ENCODE data around the gene ITPRID1.
"Not testable (repeated sequence)": the region's sequence is repeated elsewhere in the genome, so short reads cannot be mapped to it uniquely, and the experiment has no call there.

Gene ITPRID1

DNA sequence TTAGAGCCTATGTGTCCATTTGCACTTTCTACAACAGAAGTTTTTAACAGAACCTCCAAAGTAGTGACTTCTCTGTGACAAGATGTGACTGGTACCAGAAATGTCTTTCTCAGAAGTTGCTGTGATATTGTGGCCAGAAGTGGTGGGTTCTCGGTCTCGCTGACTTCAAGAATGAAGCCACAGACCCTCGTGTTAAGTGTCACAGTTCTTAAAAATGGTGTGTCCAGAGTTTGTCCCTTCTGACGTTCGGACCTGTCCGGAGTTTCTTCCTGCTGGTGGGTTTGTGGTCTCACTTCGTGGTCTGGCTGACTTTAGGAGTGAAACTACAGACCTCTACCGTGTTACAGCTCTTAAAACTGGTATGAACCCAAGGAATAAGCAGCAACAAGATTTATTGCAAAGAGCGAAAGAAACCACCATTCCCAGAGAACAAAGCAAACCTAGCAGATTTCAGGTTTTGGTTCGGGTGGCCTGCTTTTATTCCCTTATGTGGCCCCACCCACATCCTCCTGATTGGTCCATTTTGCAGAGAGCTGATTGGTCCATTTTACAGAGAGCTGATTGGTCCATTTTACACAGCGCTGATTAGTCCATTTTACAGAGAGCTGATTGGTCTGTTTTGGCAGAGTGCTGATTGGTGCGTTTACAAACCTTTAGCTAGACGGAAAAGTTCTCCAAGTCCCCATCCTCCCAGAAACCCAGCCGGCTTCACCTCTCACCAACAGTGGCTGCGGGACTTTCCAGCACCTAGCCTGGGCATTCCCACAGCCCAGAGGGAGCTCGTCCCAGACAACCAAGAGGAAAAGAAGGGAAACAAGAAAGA lies 3.0 kb downstream of the ITPRID1 start:
- DNase-seq, result no peak

GRCh38 chr7:31517513-31517912 lies 3.6 kb downstream of the ITPRID1 start:
- DNase-seq, result no peak

- no peak for DNase-seq
These were observed 4.9 kb downstream of the ITPRID1 start for GRCh38 chr7:31518766-31519165.

GRCh38 chr7:31521336-31522010 lies 7.6 kb downstream of the ITPRID1 start:
- DNase-seq, result no peak

DNA sequence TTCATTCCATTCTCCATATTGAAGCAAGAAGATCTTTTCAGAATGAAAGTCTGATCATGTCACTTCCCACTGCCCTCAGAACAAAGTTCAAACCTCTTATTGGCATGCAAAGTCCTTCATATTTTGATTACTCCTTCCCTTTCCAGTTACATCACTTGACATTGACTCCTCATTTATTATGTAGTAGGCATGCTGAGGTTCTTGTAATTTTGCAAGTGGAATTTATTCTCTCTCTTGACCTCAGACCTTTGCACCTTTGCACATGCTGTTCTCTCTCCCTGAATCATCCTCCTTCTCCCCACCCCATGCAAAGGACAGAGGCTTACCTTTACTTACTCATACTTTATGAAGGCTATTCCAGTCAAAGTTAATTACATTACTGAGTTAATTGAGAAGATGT lies 13.0 kb downstream of the ITPRID1 start:
- DNase-seq, result no peak

- DNase-seq, result no peak
These were observed 15.2 kb downstream of the ITPRID1 start for GRCh38 chr7:31529103-31529502.

DNA sequence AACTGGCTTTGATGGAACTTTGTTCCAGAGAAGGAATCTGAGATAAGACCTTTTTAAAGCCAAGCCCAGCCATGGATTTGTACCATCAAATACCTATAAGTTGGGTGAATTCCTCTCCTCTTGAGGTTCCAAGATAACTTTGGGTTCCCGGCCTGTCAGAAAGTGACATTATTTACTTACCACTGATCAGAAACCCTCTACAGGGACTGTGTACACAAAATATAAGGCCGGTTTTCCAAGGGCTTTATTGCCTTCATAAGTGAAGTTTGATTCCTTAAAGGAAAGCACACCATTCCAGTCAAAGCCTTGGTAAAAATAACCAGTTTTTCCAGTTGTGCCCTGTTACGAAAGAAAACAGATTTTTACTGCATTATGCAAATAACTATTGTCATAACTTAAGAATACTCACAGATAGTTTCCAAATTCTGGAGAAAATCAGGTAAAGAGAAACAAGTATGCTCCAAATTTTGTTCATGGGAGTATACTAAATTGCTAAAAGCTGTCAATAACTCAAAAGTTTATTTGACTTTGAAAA lies 26.8 kb downstream of the ITPRID1 start:
- not testable (repeated sequence) for DNase-seq

- peak; percentile 23 to 62 (median 44) for DNase-seq
These were observed 31.7 kb downstream of the ITPRID1 start for GRCh38 chr7:31545549-31545948.

DNA sequence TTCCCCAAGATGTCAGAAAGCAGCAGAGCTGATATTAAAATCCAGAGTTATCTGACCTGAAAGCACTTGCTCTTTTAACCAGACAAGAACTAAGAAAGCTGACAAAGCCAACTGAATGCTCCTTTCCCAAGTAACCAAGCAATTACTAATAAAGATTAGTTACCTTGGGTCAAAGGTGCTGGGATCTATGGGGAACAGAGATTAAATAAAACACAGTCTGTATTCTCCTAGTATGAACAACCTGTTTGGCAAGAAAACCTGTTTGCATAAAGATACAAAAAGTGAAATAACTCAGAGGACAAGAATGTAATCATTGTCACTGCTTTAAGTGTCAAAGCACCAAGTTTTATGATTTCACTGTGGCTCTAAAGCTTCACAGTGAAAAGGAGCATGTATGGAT lies 35.7 kb downstream of the ITPRID1 start:
- no peak for DNase-seq

DNA sequence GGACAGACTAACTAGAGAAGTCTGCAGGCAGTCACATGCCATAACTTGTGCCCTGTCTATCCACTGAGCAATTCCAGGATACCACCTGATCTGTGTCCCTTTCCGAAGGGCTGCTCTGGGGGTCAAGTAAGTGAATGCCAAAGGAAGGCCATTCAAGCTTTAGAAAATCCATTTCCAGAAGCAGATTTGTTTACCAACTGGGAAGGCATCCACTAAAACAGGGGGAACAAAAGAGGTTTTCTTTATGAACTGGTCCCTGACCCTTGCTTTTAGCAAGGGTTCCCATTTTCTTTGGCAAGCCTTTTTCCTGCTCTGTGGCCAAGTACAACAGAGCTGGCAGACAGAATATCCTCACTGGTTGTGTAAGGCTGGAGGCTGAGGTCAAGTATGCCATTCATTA lies 36.5 kb downstream of the ITPRID1 start:
- no peak for DNase-seq

DNA sequence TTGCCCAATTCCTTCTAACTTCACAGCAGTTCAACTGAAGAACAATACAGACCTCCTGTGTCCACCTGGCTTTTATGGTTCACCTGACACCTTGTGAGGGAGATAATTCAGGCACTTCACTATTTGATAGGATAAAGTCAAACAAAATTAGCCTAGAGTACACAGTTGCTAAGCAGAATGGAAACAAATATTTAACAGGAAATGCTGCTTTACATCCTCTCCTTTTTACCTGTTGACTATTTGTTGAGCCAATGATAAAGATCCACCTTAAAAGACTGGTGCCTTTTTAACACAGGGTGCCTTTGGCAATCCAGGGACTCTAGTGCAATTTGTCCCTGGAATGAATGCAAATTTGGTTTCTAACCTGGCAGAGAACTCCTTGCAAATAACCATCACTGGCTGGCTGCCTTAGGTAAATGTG lies 39.8 kb downstream of the ITPRID1 start:
- no peak for DNase-seq

DNA sequence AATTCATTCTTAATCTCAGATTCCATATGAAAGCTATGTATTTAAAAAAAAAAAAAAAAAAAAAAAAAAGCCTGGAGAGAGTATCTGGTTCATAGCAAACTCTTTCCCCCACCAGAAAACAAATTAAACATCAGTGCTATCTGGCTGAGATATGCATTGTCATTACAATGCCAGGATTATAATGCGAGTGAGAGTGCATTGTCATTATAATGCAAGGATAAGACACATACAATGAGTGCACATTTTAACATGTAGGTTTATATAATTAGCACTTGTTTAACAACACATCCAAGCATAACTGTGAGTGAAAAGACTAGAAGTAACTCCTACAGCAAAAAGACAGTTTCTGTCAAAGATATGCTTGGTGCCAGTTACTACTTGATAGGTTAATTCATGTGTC lies 48.1 kb downstream of the ITPRID1 start:
- DNase-seq, result no peak

DNA sequence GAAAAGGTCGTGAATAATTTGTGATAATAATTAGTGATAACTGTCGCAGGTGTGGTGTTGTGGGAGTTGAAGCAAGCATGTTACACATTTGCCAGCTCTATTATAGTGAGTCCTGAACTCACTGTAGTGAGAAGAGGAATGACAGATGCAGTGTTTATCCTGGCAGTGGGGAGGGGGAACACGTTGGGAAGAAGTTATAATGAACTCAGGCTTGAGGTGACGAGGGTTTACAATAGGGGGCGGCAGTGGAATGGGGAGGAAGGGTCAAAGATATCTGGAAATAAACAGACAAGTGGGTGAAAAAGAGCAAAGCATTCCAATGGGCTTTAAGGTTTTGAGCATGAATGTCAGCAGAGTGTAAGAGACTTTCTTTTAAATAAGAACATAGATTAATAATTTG lies 49.6 kb downstream of the ITPRID1 start:
- no peak for DNase-seq

GRCh38 chr7:31563951-31564350 lies 50.1 kb downstream of the ITPRID1 start:
- DNase-seq, result no peak

- no peak for DNase-seq
These were observed 50.8 kb downstream of the ITPRID1 start for GRCh38 chr7:31564661-31565060.

- no peak for DNase-seq
These were observed 55.6 kb downstream of the ITPRID1 start for GRCh38 chr7:31569528-31569927.

- no peak for DNase-seq
These were observed 69.6 kb downstream of the ITPRID1 start for GRCh38 chr7:31583526-31583925.

GRCh38 chr7:31583942-31584341 lies 70.1 kb downstream of the ITPRID1 start:
- no peak for DNase-seq

DNA sequence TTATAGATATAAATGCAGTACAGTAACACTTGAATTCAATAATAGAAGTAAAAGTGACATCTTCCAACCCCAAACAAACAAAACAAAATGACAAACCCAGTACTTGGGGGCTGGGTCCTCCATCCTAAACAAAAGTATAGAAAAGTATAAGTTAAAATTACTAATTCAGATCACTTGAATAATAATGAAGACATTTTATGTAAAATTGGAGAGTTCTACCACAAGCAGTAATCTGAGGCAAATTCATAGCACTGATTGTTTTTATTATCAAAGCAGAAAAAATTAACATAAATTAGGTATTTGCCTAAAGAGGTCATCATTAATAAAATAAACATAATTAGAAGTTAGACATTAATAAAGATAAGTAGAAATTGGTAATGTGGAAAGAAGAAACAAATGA lies 81.5 kb downstream of the ITPRID1 start:
- DNase-seq, result no peak

DNA sequence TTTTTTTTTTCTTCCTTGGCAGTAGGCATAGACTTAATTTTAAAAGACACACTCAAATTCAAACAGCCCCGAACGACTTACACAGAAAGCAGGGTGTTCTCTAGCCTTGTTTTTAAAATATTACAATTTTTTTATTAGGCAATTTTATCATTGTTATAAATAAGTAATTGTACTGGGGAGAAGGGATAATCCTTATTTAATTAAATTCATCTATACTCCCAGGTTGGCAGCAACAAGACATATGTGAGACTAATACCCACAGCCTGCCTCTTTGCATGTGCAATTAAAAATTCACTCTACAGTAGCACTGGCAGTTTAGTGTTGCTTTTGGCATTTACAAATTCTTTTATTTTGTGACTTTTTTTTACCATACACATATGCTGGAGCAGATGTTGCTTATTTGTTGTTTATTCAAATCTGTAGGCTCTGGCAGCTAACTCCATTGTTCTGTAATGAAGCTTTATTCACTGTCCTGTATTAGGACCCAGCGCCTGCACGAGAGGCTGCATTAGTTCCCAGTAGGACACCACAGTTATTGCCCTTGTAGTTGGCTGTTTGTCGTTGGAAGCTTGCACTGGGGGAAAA lies 88.2 kb downstream of the ITPRID1 start:
- DNase-seq, result no peak

DNA sequence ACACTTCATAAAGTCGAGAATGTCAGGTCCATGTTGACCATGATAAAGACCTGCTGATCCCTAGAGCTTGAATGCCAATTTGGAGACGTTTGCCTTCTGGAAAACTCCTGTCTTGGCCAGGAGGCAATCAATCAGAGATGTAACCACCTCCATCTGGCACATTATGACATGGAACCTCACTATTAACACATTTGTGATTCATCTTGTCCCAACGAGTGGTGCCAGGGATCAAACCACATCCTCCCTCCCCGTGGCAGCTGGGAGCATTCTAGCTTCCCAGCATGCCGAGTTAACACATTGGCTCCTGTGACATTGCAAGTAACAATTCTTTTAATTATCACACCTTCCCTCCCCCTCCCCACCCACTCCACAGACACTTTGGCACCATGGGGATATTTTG lies 89.2 kb downstream of the ITPRID1 start:
- DNase-seq, result no peak

DNA sequence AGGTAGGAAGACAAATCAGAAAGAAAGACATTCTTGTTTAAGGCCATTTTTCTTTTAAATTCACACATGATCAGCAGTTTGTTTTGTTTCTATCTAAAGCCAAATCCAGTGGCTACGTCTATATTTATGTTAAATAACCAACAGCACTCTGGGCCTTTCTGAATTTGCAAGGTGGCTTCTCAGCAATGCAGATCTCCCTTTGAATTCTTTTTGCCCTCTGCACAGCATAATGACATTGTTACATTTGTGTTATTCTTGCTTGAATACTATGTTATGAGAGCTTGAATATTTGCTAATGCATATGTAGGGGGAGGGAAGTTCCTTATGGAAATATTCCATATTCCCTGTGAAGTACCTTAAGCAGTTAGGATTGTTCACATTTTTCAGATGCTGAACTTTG lies 99.7 kb downstream of the ITPRID1 start:
- no peak for DNase-seq

- DNase-seq, result no peak
These were observed 119.6 kb downstream of the ITPRID1 start for GRCh38 chr7:31633467-31633866.

All from suppressor macrophage (primary cell).